ENCODE results near the gene TGFB1I1. TPM values are rescaled to one million over a fixed set of nuclear protein-coding genes. Genes with fewer than 3 reads are reported as not detected.

TGFB1I1 gene
- total and polyA plus RNA-seq, 2 of the 13 experiments (the other 11 are each of a cell fraction or from before 2014, with no cell fraction given) = 0.80 to 2.9 TPM

- TF ChIP-seq ZKSCAN1 (IDR thresholded peaks at IDR 0.05; ENCODE audit: low read length) (peak; percentile 37; the same call in 1 of the 2 replicates), TOPORS (CRISPR knock-in tag; IDR thresholded peaks at IDR 0.05) (peak; percentile 98), GABPA (IDR thresholded peaks at IDR 0.05; ENCODE audit: low read depth, low read length) (no peak), GABPA (CRISPR knock-in tag; IDR thresholded peaks at IDR 0.05; ENCODE audit: low read depth) (peak; percentile 67), MEIS1 (CRISPR knock-in tag; IDR thresholded peaks at IDR 0.05; ENCODE audit: borderline replicate concordance) (peak; percentile 26; the same call in 1 of the 2 replicates), MAFF (IDR thresholded peaks at IDR 0.05; ENCODE audit: low read depth, low read length) (no peak), DPF2 (CRISPR knock-in tag; IDR thresholded peaks at IDR 0.05; ENCODE audit: borderline replicate concordance, low read depth) (peak; percentile 69), ZNF761 (CRISPR knock-in tag; conservative IDR thresholded peaks at IDR 0.05) (no peak; the same call in 1 of the 2 replicates), ATF1 (CRISPR knock-in tag; IDR thresholded peaks at IDR 0.05) (no peak), FUBP1 (CRISPR knock-in tag; IDR thresholded peaks at IDR 0.05; ENCODE audit: borderline replicate concordance) (0 out of 2 replicates have a peak, but pooled peaks have one; percentile 76), PRDM15 (CRISPR knock-in tag; IDR thresholded peaks at IDR 0.05) (no peak), MIXL1 (CRISPR knock-in tag; IDR thresholded peaks at IDR 0.05) (peak; percentile 75), ZNF383 (CRISPR knock-in tag; IDR thresholded peaks at IDR 0.05; ENCODE audit: borderline replicate concordance) (0 out of 2 replicates have a peak, but pooled peaks have one; percentile 15), KLF11 (CRISPR knock-in tag; IDR thresholded peaks at IDR 0.05) (peak; percentile 91; the same call in 1 of the 2 replicates), GLI4 (CRISPR knock-in tag; IDR thresholded peaks at IDR 0.05; ENCODE audit: borderline replicate concordance) (no peak), ZNF558 (CRISPR knock-in tag; IDR thresholded peaks at IDR 0.05; ENCODE audit: borderline replicate concordance) (no peak), ZNF775 (CRISPR knock-in tag; IDR thresholded peaks at IDR 0.05; ENCODE audit: borderline replicate concordance) (no peak), THAP7 (CRISPR knock-in tag; IDR thresholded peaks at IDR 0.05) (peak; percentile 41; the same call in 1 of the 2 replicates), JUN (CRISPR knock-in tag; IDR thresholded peaks at IDR 0.05) (peak; percentile 77), ZNF263 (CRISPR knock-in tag; IDR thresholded peaks at IDR 0.05) (peak; percentile 49; the same call in 1 of the 2 replicates), DBP (CRISPR knock-in tag; IDR thresholded peaks at IDR 0.05; ENCODE audit: not compliant biosample characterization) (no peak)
Measured at GRCh38 chr16:31458073-31458843, 13.7 kb upstream of the TGFB1I1 start (continued).
